SK-N-SH (cell line): Measurements from ENCODE around the gene MYLK. TPM values are rescaled to one million over a fixed set of nuclear protein-coding genes. Genes with fewer than 3 reads are reported as not detected.

Source experiments
- CTCF ChIA-PET: fragments of 300-600, 350-600 bp; formaldehyde crosslinking; extraction: SDS; loops from one replicate; lab custom pipeline; 2021; lab: Yijun Ruan, JAX
- POLR2A ChIA-PET: fragments of 350-600 bp; sonication (Branson Sonifier 250); formaldehyde crosslinking; extraction: SDS; loops from one replicate; lab custom pipeline; 2020; ENCODE audit warnings: antibody characterized with exemption, inconsistent platforms; lab: Yijun Ruan, JAX
- DNase-seq: peaks from one replicate; pipeline ENCODE4 v3.0.0; 2012
- H2AFZ ChIP-seq: fragments of 200-600 bp; sonication (generic); 2 replicates; pipeline ENCODE4 v1.8.1; 2016; ENCODE audit warnings: antibody characterized with exemption, mild to moderate bottlenecking, low read depth
- H3F3A ChIP-seq: fragments of 200-600 bp; sonication (generic); replicated peaks from 2 replicates; pipeline ENCODE3; 2016; ENCODE audit warnings: antibody characterized with exemption, mild to moderate bottlenecking; ENCODE audit not compliant: insufficient read depth
- H3K27ac ChIP-seq, 2 experiments: fragments of 200-500 bp in 1 of 2; fragments of 200-600 bp in 1 of 2; sonication (Bioruptor generic) in 1 of 2; sonication (generic), shearing (Covaris generic) in 1 of 2; 2 replicates each; pipeline versions ENCODE4 v1.5.1 to v1.6.1; 2014 to 2016; ENCODE audit warnings: low read depth in 2 of 2, inconsistent platforms in 1 of 2, low read length in 1 of 2, mild to moderate bottlenecking in 1 of 2, mixed read lengths in 1 of 2
- H3K27me3 ChIP-seq: fragments of 200-600 bp; sonication (generic), shearing (Covaris generic); 2 replicates; pipeline ENCODE4 v1.6.1; 2016; ENCODE audit warnings: mixed run types; ENCODE audit not compliant: insufficient read depth
- H3K36me3 ChIP-seq, 2 experiments: fragments of 200-500 bp in 1 of 2; fragments of 200-600 bp in 1 of 2; sonication (Bioruptor generic) in 1 of 2; sonication (generic) in 1 of 2; replicated peaks in 1 of 2; 2 replicates each; pipeline versions ENCODE3 to v1.5.1; 2014 to 2016; ENCODE audit warnings: low read length in 1 of 2, mild to moderate bottlenecking in 1 of 2; ENCODE audit not compliant: insufficient read depth in 2 of 2, control insufficient read depth in 1 of 2
- H3K4me1 ChIP-seq, 2 experiments: fragments of 200-500 bp in 1 of 2; fragments of 200-600 bp in 1 of 2; sonication (Bioruptor generic) in 1 of 2; sonication (generic), shearing (Covaris generic) in 1 of 2; 2 replicates each; pipeline versions ENCODE4 v1.5.1 to v1.6.1; 2014 to 2016; ENCODE audit warnings: low read depth in 1 of 2, low read length in 1 of 2, mixed run types in 1 of 2; ENCODE audit not compliant: insufficient read depth in 2 of 2, control insufficient read depth in 1 of 2
- H3K4me2 ChIP-seq: fragments of 200-600 bp; sonication (generic), shearing (Covaris generic); 2 replicates; pipeline ENCODE4 v1.6.1; 2017; ENCODE audit warnings: mixed run types
- H3K4me3 ChIP-seq, 2 experiments: fragments of 200-500 bp in 1 of 2; fragments of 200-600 bp in 1 of 2; sonication (Bioruptor generic) in 1 of 2; sonication (generic), shearing (Covaris generic) in 1 of 2; 2 replicates each; pipeline versions ENCODE4 v1.5.1 to v1.8.1; 2014 to 2016; ENCODE audit warnings: low read depth in 2 of 2, inconsistent platforms in 1 of 2, low read length in 1 of 2, mild to moderate bottlenecking in 1 of 2, mixed read lengths in 1 of 2, moderate library complexity in 1 of 2
- H3K79me2 ChIP-seq: fragments of 200-600 bp; sonication (generic); 2 replicates; pipeline ENCODE4 v1.8.1; 2017; ENCODE audit warnings: mild to moderate bottlenecking; ENCODE audit not compliant: insufficient read depth
- H3K9ac ChIP-seq: fragments of 200-600 bp; sonication (generic); 2 replicates; pipeline ENCODE4 v1.6.1; 2017; ENCODE audit warnings: mixed run types
- H3K9me2 ChIP-seq: fragments of 200-600 bp; sonication (generic); 2 replicates; pipeline ENCODE4 v1.6.1; 2017; ENCODE audit warnings: mixed run types
- H3K9me3 ChIP-seq: fragments of 200-600 bp; sonication (generic); 2 replicates; pipeline ENCODE4 v1.6.1; 2017; ENCODE audit warnings: mixed run types, mild to moderate bottlenecking, moderate library complexity
- H4K20me1 ChIP-seq: fragments of 200-600 bp; sonication (generic); 2 replicates; pipeline ENCODE4 v1.6.1; 2017; ENCODE audit warnings: mild to moderate bottlenecking, mixed run types; ENCODE audit not compliant: insufficient read depth
- ELF1 ChIP-seq: IDR thresholded peaks from 2 replicates; pipeline ENCODE4 v1.4.0; 2012
- EP300 ChIP-seq, 2 experiments: IDR thresholded peaks; 2 replicates each; pipeline versions ENCODE4 v1.4.0 to v1.6.1; 2012; ENCODE audit warnings: borderline replicate concordance in 1 of 2, low read depth in 1 of 2, low read length in 1 of 2
- FOXM1 ChIP-seq: IDR thresholded peaks from 2 replicates; pipeline ENCODE4 v1.4.0; 2012; ENCODE audit warnings: low read depth, mild to moderate bottlenecking
- GABPA ChIP-seq: IDR thresholded peaks from 2 replicates; pipeline ENCODE4 v1.4.0; 2012; ENCODE audit warnings: low read depth, mild to moderate bottlenecking
- JUND ChIP-seq: IDR thresholded peaks from 2 replicates; pipeline ENCODE4 v1.4.0; 2012
- MXI1 ChIP-seq: IDR thresholded peaks from 2 replicates; pipeline ENCODE4 v1.6.1; 2012; ENCODE audit warnings: mild to moderate bottlenecking, low read depth, low read length, improper control_type of control experiment
- NFIC ChIP-seq: IDR thresholded peaks from 2 replicates; pipeline ENCODE4 v1.4.0; 2012; ENCODE audit warnings: borderline replicate concordance
- RCOR1 ChIP-seq: fragments of 150-350 bp; IDR thresholded peaks from 2 replicates; pipeline ENCODE4 v1.6.1; 2017; ENCODE audit warnings: antibody characterized with exemption, low read length
- SIN3A ChIP-seq: IDR thresholded peaks from 2 replicates; pipeline ENCODE4 v1.6.1; 2012; ENCODE audit warnings: low read depth, mild to moderate bottlenecking, low read length, moderate library complexity, borderline replicate concordance
- SMC3 ChIP-seq: IDR thresholded peaks from 2 replicates; pipeline ENCODE4 v1.6.1; 2012; ENCODE audit warnings: low read depth, low read length, improper control_type of control experiment
- WGBS: methylation state at CpG from one replicate; pipeline ENCODE4 v1.1.6; 2017; ENCODE audit warnings: low lambda C conversion rate; 5-methylcytosine and 5-hydroxymethylcytosine counted together
- polyA plus RNA-seq, 3 experiments: library from polyadenylated mRNA; depleted of rRNA; stranded (reverse); fragments of >200 nt; gene quantifications; 2 replicates each; pipeline ENCODE4 v1.2.3, GENCODE V29; 2012
- TF ChIP-seq, protein P1 (sequence below): IDR thresholded peaks from 2 replicates; pipeline ENCODE4 v1.6.1; 2012; ENCODE audit warnings: mild to moderate bottlenecking, low read depth, low read length, moderate library complexity
- TF ChIP-seq, protein P2 (sequence below): IDR thresholded peaks from 2 replicates; pipeline ENCODE4 v1.4.0; 2012; ENCODE audit warnings: low read depth, borderline replicate concordance
- TF ChIP-seq, protein P3 (sequence below): IDR thresholded peaks from 2 replicates; pipeline ENCODE4 v1.4.0; 2012; ENCODE audit warnings: low read depth, borderline replicate concordance
- TF ChIP-seq, protein P4 (sequence below): fragments of 200-600 bp; sonication (generic); IDR thresholded peaks from 2 replicates; pipeline ENCODE4 v1.6.1; 2017; ENCODE audit warnings: antibody characterized with exemption, mild to moderate bottlenecking, moderate library complexity

The MYLK gene
- polyA plus RNA-seq, 1 of the 3 experiments (the other 2 are of a cell fraction), result 272 TPM

DNA sequence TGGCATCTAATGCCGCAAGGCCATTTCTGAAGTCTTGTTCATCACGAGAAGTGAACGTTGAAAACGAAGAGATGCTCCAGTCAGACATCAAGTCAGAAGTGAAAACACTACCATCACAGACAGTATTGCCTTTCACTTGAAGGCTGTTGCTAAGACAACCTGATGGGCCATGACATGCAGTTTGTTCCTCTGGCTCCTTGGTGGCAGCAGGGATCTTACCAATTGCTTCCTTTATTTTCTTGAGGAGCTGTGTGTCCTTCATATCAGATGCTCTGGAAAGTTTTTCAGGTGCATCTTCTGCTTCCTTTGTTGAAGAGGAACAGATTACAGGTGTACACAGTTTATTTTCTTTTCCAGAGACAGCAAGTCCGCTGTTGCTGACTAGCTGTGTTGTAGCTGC lies 30.7 kb upstream of the MYLK start:
- Histone ChIP-seq H3K9ac (no peak overlapping the region), H3K27me3 (no peaks in the 10 kb centered on the region), H3K36me3 (peaks cover 48 to 61% of the 10 kb centered on the region in 2 experiments), H3K9me2 (no peaks in the 10 kb centered on the region), H4K20me1 (no peaks in the 10 kb centered on the region), H3K4me1 (no peaks in the 10 kb centered on the region), H2AFZ (no peak overlapping the region), H3F3A (peaks cover 18% of the 10 kb centered on the region), H3K9me3 (0 out of 2 replicates have a peak, but pooled peaks cover 1% of the 10 kb centered on the region), H3K27ac (no peak overlapping the region; a peak in 1 of 4 replicates), H3K4me3 (no peak overlapping the region), H3K79me2 (peaks cover 14% of the 10 kb centered on the region; the same call in 1 of the 2 replicates), H3K4me2 (no peak overlapping the region)
- CTCF ChIA-PET, result interaction anchor here (0.7 to 1.1 kb wide), 2 partner anchors 8 to 90 kb away, joined by 3 read pairs; no protein-coding TSS in a partner anchor
- no peak for TF ChIP-seq RCOR1
- TF ChIP-seq JUND, result no peak
- TF ChIP-seq, protein P1, sequence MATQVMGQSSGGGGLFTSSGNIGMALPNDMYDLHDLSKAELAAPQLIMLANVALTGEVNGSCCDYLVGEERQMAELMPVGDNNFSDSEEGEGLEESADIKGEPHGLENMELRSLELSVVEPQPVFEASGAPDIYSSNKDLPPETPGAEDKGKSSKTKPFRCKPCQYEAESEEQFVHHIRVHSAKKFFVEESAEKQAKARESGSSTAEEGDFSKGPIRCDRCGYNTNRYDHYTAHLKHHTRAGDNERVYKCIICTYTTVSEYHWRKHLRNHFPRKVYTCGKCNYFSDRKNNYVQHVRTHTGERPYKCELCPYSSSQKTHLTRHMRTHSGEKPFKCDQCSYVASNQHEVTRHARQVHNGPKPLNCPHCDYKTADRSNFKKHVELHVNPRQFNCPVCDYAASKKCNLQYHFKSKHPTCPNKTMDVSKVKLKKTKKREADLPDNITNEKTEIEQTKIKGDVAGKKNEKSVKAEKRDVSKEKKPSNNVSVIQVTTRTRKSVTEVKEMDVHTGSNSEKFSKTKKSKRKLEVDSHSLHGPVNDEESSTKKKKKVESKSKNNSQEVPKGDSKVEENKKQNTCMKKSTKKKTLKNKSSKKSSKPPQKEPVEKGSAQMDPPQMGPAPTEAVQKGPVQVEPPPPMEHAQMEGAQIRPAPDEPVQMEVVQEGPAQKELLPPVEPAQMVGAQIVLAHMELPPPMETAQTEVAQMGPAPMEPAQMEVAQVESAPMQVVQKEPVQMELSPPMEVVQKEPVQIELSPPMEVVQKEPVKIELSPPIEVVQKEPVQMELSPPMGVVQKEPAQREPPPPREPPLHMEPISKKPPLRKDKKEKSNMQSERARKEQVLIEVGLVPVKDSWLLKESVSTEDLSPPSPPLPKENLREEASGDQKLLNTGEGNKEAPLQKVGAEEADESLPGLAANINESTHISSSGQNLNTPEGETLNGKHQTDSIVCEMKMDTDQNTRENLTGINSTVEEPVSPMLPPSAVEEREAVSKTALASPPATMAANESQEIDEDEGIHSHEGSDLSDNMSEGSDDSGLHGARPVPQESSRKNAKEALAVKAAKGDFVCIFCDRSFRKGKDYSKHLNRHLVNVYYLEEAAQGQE, result no peak
- no peak for TF ChIP-seq GABPA
- no peak for TF ChIP-seq EP300 (IDR thresholded peaks at IDR 0.05; ENCODE audit: borderline replicate concordance in 1 of 2, low read depth in 1 of 2, low read length in 1 of 2)
- TF ChIP-seq, protein P2, sequence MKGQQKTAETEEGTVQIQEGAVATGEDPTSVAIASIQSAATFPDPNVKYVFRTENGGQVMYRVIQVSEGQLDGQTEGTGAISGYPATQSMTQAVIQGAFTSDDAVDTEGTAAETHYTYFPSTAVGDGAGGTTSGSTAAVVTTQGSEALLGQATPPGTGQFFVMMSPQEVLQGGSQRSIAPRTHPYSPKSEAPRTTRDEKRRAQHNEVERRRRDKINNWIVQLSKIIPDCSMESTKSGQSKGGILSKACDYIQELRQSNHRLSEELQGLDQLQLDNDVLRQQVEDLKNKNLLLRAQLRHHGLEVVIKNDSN, result no peak
- no peak for DNase-seq
- WGBS, result 86% methylated on average over 5 of the region's 5 CpGs
- POLR2A ChIA-PET, result interaction anchor here (0.5 kb wide), 1 partner anchor 29 kb away, joined by 4 read pairs; no protein-coding TSS in a partner anchor

DNA sequence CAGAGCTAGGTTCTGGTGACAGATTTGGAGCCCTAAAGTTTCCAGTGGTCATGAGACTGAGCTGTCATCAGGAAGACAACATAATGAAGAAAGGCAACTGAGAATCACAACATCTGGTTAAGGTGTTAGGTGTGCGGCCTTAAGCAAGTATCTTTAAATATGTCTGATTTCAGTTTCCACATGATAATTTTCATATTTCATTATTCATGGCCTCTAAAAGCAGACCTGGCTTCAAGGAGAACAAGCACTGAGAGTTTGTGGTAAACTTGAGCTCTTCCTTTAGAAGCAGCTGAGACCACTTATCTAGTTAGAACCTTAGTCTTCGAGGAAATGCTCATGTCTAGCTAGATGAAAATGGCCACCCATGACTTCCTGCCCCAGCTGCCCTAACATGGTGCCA lies 25.7 kb upstream of the MYLK start:
- DNase-seq, result no peak
- Histone ChIP-seq H3F3A (peaks cover 18% of the 10 kb centered on the region), H3K4me3 (no peak overlapping the region), H3K36me3 (peaks cover 18 to 20% of the 10 kb centered on the region in 2 experiments), H4K20me1 (no peaks in the 10 kb centered on the region), H3K27ac (no peak overlapping the region), H2AFZ (no peak overlapping the region), H3K4me1 (no peaks in the 10 kb centered on the region), H3K9me3 (no peaks in the 10 kb centered on the region), H3K9ac (no peak overlapping the region), H3K27me3 (no peaks in the 10 kb centered on the region), H3K4me2 (no peak overlapping the region), H3K9me2 (no peaks in the 10 kb centered on the region), H3K79me2 (no peaks in the 10 kb centered on the region)
- POLR2A ChIA-PET, result no interaction called here
- WGBS, result 100% methylated on average over 2 of the region's 2 CpGs
- CTCF ChIA-PET, result interaction anchor here (1.0 to 1.5 kb wide), 2 partner anchors 50 to 186 kb away, joined by 3 read pairs; no protein-coding TSS in a partner anchor
- TF ChIP-seq MXI1 (no peak), JUND (no peak), NFIC (no peak), SIN3A (no peak), ELF1 (no peak), RCOR1 (no peak), FOXM1 (no peak), SMC3 (no peak), GABPA (no peak)
- TF ChIP-seq, protein P3, sequence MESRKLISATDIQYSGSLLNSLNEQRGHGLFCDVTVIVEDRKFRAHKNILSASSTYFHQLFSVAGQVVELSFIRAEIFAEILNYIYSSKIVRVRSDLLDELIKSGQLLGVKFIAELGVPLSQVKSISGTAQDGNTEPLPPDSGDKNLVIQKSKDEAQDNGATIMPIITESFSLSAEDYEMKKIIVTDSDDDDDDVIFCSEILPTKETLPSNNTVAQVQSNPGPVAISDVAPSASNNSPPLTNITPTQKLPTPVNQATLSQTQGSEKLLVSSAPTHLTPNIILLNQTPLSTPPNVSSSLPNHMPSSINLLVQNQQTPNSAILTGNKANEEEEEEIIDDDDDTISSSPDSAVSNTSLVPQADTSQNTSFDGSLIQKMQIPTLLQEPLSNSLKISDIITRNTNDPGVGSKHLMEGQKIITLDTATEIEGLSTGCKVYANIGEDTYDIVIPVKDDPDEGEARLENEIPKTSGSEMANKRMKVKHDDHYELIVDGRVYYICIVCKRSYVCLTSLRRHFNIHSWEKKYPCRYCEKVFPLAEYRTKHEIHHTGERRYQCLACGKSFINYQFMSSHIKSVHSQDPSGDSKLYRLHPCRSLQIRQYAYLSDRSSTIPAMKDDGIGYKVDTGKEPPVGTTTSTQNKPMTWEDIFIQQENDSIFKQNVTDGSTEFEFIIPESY, result no peak
- TF ChIP-seq, protein P1, result no peak
- TF ChIP-seq, protein P4, sequence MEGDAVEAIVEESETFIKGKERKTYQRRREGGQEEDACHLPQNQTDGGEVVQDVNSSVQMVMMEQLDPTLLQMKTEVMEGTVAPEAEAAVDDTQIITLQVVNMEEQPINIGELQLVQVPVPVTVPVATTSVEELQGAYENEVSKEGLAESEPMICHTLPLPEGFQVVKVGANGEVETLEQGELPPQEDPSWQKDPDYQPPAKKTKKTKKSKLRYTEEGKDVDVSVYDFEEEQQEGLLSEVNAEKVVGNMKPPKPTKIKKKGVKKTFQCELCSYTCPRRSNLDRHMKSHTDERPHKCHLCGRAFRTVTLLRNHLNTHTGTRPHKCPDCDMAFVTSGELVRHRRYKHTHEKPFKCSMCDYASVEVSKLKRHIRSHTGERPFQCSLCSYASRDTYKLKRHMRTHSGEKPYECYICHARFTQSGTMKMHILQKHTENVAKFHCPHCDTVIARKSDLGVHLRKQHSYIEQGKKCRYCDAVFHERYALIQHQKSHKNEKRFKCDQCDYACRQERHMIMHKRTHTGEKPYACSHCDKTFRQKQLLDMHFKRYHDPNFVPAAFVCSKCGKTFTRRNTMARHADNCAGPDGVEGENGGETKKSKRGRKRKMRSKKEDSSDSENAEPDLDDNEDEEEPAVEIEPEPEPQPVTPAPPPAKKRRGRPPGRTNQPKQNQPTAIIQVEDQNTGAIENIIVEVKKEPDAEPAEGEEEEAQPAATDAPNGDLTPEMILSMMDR, result no peak
